ENCODE measurements around the gene ERG. TPM values are rescaled to one million over a fixed set of nuclear protein-coding genes. Genes with fewer than 3 reads are reported as not detected.
A peak's percentile ranks its signal among the peaks of the same experiment; 100 is the strongest.

ERG gene
- total RNA-seq, 1 donor from 2014 or later: not detected

GRCh38 chr21:38337793-38338192, 160.5 kb downstream of the ERG start:
- no peaks in the 10 kb centered on the region for H3K4me1 Mint-ChIP-seq (ENCODE audit: low read depth)
- H3K36me3 Mint-ChIP-seq (ENCODE audit: insufficient read depth): no peaks in the 10 kb centered on the region
- peaks cover 3% of the 10 kb centered on the region for H3K27me3 Mint-ChIP-seq
- no peak for DNase-seq (ENCODE audit: low spot score, unreplicated experiment)
- H3K27ac Mint-ChIP-seq: no peak overlapping the region
- TF ChIP-seq, protein P1, sequence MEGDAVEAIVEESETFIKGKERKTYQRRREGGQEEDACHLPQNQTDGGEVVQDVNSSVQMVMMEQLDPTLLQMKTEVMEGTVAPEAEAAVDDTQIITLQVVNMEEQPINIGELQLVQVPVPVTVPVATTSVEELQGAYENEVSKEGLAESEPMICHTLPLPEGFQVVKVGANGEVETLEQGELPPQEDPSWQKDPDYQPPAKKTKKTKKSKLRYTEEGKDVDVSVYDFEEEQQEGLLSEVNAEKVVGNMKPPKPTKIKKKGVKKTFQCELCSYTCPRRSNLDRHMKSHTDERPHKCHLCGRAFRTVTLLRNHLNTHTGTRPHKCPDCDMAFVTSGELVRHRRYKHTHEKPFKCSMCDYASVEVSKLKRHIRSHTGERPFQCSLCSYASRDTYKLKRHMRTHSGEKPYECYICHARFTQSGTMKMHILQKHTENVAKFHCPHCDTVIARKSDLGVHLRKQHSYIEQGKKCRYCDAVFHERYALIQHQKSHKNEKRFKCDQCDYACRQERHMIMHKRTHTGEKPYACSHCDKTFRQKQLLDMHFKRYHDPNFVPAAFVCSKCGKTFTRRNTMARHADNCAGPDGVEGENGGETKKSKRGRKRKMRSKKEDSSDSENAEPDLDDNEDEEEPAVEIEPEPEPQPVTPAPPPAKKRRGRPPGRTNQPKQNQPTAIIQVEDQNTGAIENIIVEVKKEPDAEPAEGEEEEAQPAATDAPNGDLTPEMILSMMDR (IDR thresholded peaks at IDR 0.05; ENCODE audit: unreplicated experiment): no peak
- no peaks in the 10 kb centered on the region for H3K9me3 Mint-ChIP-seq (ENCODE audit: low read depth)
- H3K4me3 Mint-ChIP-seq (ENCODE audit: low read depth): no peak overlapping the region

DNA sequence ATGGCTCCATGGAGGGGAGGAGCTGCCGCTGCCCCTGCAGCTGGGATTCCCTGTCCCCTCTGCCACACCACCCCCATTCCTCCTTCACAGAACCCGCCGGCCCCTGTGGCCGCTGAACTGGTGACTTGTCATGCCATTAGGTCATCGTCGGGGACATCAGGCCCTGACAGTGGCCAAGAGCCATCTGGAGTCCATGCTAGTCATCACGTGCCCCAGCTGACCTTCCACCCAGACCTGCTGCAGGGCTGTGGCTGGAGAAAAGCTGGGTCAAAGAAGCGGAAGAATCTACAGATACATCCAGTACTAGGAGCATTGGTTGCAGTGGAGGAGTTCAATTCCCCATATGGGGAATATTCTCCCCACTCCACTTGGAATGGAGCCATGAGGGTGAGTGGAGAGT, 163.4 kb downstream of the ERG start:
- no peak for DNase-seq (ENCODE audit: low spot score, unreplicated experiment)
- H3K9me3 Mint-ChIP-seq (ENCODE audit: low read depth): no peaks in the 10 kb centered on the region

GRCh38 chr21:38333301-38334272, 164.7 kb downstream of the ERG start:
- peaks cover 10% of the 10 kb centered on the region for H3K27me3 Mint-ChIP-seq
- no peak for DNase-seq (ENCODE audit: low spot score, unreplicated experiment)
- no peaks in the 10 kb centered on the region for H3K9me3 Mint-ChIP-seq (ENCODE audit: low read depth)
- no peak overlapping the region for H3K27ac Mint-ChIP-seq
- TF ChIP-seq, protein P1 (IDR thresholded peaks at IDR 0.05; ENCODE audit: unreplicated experiment): peak; percentile 28
- H3K36me3 Mint-ChIP-seq (ENCODE audit: insufficient read depth): no peaks in the 10 kb centered on the region
- no peak overlapping the region for H3K4me3 Mint-ChIP-seq (ENCODE audit: low read depth)
- no peaks in the 10 kb centered on the region for H3K4me1 Mint-ChIP-seq (ENCODE audit: low read depth)

More for the DNA sequence above, 163.4 kb downstream of the ERG start:
- Mint-ChIP-seq H3K27ac (no peak overlapping the region), H3K27me3 (peaks cover 10% of the 10 kb centered on the region), H3K4me3 (ENCODE audit: low read depth) (no peak overlapping the region), H3K36me3 (ENCODE audit: insufficient read depth) (no peaks in the 10 kb centered on the region), H3K4me1 (ENCODE audit: low read depth) (no peaks in the 10 kb centered on the region)
- TF ChIP-seq, protein P1 (IDR thresholded peaks at IDR 0.05; ENCODE audit: unreplicated experiment): no peak

GRCh38 chr21:38330666-38331065, 167.6 kb downstream of the ERG start:
- Mint-ChIP-seq H3K4me3 (ENCODE audit: low read depth) (no peak overlapping the region), H3K36me3 (ENCODE audit: insufficient read depth) (no peaks in the 10 kb centered on the region), H3K4me1 (ENCODE audit: low read depth) (peaks cover 2% of the 10 kb centered on the region), H3K27me3 (peaks cover 7% of the 10 kb centered on the region), H3K9me3 (ENCODE audit: low read depth) (no peaks in the 10 kb centered on the region), H3K27ac (no peak overlapping the region)
- no peak for DNase-seq (ENCODE audit: low spot score, unreplicated experiment)
- TF ChIP-seq, protein P1 (IDR thresholded peaks at IDR 0.05; ENCODE audit: unreplicated experiment): no peak

Other genes starting within 250 kb of the ERG start
- 2.2 and 3.3 TPM in 2 replicates for gene KCNJ15, start 241.5 kb downstream of the ERG start, total RNA-seq